Transverse colon (tissue), 4 donors: ENCODE measurements around the gene UBQLN4. TPM values are rescaled to one million over a fixed set of nuclear protein-coding genes. Genes with fewer than 3 reads are reported as not detected.
"Not testable (repeated sequence)": the region's sequence is repeated elsewhere in the genome, so short reads cannot be mapped to it uniquely, and the experiment has no call there.

ENCODE experiments used
- DNase-seq: peaks from one replicate; pipeline ENCODE4 v3.0.0-alpha.2; 2019
- H3K27ac ChIP-seq, 4 donors: fragments of 200-600 bp; sonication (generic); 2 replicates each; pipeline ENCODE4 v1.5.1; 2016 to 2018; ENCODE audit warnings: inconsistent platforms in 4 of 4
- H3K27me3 ChIP-seq: fragments of 200-600 bp; sonication (generic); 2 replicates; pipeline ENCODE4 v1.5.1; 2017; ENCODE audit warnings: inconsistent platforms
- H3K36me3 ChIP-seq, 4 donors: fragments of 200-600 bp; sonication (generic); 2 replicates each; pipeline ENCODE4 v1.5.1; 2017 to 2019; ENCODE audit warnings: inconsistent platforms in 4 of 4
- H3K4me1 ChIP-seq, 4 donors: fragments of 200-600 bp; sonication (generic); 2 replicates each; pipeline ENCODE4 v1.5.1; 2017 to 2020; ENCODE audit warnings: inconsistent platforms in 4 of 4
- H3K4me3 ChIP-seq, 4 donors: fragments of 200-600 bp; sonication (generic); 1 replicate in 1 of 4; 2 replicates in 3 of 4; pipeline versions ENCODE4 v1.5.1 to v1.6.1; 2017 to 2019; ENCODE audit warnings: inconsistent platforms in 4 of 4
- H3K9me3 ChIP-seq, 2 donors: fragments of 200-600 bp; sonication (generic); 2 replicates each; pipeline ENCODE4 v1.5.1; 2017 to 2019; ENCODE audit warnings: inconsistent platforms in 2 of 2
- CTCF ChIP-seq, 5 experiments: fragments of 200-600 bp in 3 of 5; fragments of 450-650 bp in 2 of 5; sonication (generic) in 3 of 5; IDR thresholded peaks; 1 replicate in 2 of 5; 2 replicates in 3 of 5; pipeline ENCODE4 v1.5.1; 2016 to 2017; ENCODE audit warnings: antibody characterized with exemption in 5 of 5, inconsistent platforms in 3 of 5, mild to moderate bottlenecking in 2 of 5, moderate library complexity in 1 of 5
- EP300 ChIP-seq: sonication (generic); formaldehyde crosslinking; IDR thresholded peaks from one replicate; pipeline ENCODE4 v1.6.1; 2017; ENCODE audit warnings: antibody characterized with exemption, low read depth
- POLR2A ChIP-seq: fragments of 450-650 bp; IDR thresholded peaks from one replicate; pipeline ENCODE4 v1.6.1; 2016; ENCODE audit warnings: antibody characterized with exemption, mild to moderate bottlenecking, moderate library complexity
- POLR2AphosphoS5 ChIP-seq, 3 donors: sonication (generic); formaldehyde crosslinking; IDR thresholded peaks; one replicate each; pipeline ENCODE4 v1.6.1; 2016; ENCODE audit warnings: antibody characterized with exemption in 3 of 3
- WGBS, 2 donors: methylation state at CpG; one replicate each; pipeline ENCODE4 v1.1.5; 2018; ENCODE audit warnings: low coverage in 1 of 2; 5-methylcytosine and 5-hydroxymethylcytosine counted together
- in situ Hi-C, 4 donors: fragments of 200-750 bp; cut with MboI; loops; one replicate each; pipeline versions ENCODE4 v1.15.0 to v1.15.1; 2017; ENCODE audit warnings: low sequenced_read_pairs in 3 of 4, low pct_ligation_motif_present in 1 of 4, low pct_unique_long_range_greater_than_20kb in 1 of 4
- intact Hi-C: fragments of 100-400 bp; cut with DNase I; formaldehyde crosslinking; loops from one replicate; pipeline ENCODE4 v1.15.1; 2023; ENCODE audit warnings: low total_unique reads
- total RNA-seq, 4 donors: library from RNA; depleted of rRNA; stranded (reverse); fragments of >200 nt; gene quantifications; one replicate each; pipeline ENCODE4 v1.1.0, GENCODE V29; 2016

The UBQLN4 gene
- total RNA-seq, 4 donors from 2014 or later = 7.9 to 21.3 (median 16.1) TPM

DNA sequence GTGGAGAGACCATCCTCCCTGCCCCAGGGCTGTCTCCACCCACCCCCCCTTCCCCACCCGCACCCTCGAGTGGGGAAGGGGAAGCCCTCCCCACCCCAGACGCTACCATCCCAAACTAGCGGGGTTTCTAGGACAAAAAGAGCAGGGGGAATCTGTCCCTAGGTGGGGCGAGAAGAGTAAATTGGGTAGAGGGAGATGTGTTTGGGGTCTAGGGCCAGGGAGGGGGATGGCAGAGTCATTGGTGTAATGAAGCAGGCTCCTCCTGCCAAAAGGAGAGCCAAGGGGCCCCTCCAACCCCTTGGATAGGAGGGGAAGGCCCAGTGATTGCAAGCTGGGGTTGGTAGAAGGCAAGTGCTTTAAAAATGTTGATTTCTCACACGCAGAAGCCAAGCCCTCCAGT, 18.7 kb upstream of the UBQLN4 start:
- no peak for DNase-seq
- Histone ChIP-seq H3K4me3 (no peak overlapping the region), H3K36me3 (peaks cover 0 to 8% (median 0%) of the 10 kb centered on the region in 4 donors), H3K9me3 (no peaks in the 10 kb centered on the region), H3K4me1 (peaks cover 0 to 6% (median 0%) of the 10 kb centered on the region in 4 donors), H3K27ac (no peak overlapping the region), H3K27me3 (no peaks in the 10 kb centered on the region)
- 50% methylated on average over 6 of the region's 6 CpGs; no CpG with 5 or more reads in 1 of the 2 donors for WGBS, 2 donors
- TF ChIP-seq POLR2AphosphoS5 (IDR thresholded peaks at IDR 0.05) (no peak), EP300 (no peak), POLR2A (no peak), CTCF (IDR thresholded peaks at IDR 0.05) (no peak)
- intact Hi-C loops = no loop called here
- in situ Hi-C loops = no loop called here

GRCh38 chr1:156071332-156071816, 17.8 kb upstream of the UBQLN4 start:
- DNase-seq = not testable (repeated sequence)

GRCh38 chr1:156070548-156070947, 16.9 kb upstream of the UBQLN4 start:
- no peak overlapping the region for H3K4me3 ChIP-seq
- intact Hi-C loops = no loop called here
- H3K36me3 ChIP-seq = peaks cover 0 to 8% (median 0%) of the 10 kb centered on the region in 4 donors
- no peaks in the 10 kb centered on the region for H3K9me3 ChIP-seq
- no peak for DNase-seq
- WGBS, 2 donors = 73% methylated on average over 4 of the region's 4 CpGs; no CpG with 5 or more reads in 1 of the 2 donors
- no peak for TF ChIP-seq POLR2A
- no peak for TF ChIP-seq CTCF (IDR thresholded peaks at IDR 0.05)
- TF ChIP-seq POLR2AphosphoS5 (IDR thresholded peaks at IDR 0.05) = no peak
- TF ChIP-seq EP300 = no peak
- H3K4me1 ChIP-seq = peaks cover 0 to under 1% (median 0%) of the 10 kb centered on the region in 4 donors
- H3K27me3 ChIP-seq = no peaks in the 10 kb centered on the region
- in situ Hi-C loops = no loop called here
- H3K27ac ChIP-seq = no peak overlapping the region

More at GRCh38 chr1:156071332-156071816, 17.8 kb upstream of the UBQLN4 start:
- H3K4me3 ChIP-seq, H3K36me3 ChIP-seq, intact Hi-C loops, H3K27me3 ChIP-seq, H3K4me1 ChIP-seq, in situ Hi-C loops, H3K27ac ChIP-seq, H3K9me3 ChIP-seq: not testable (repeated sequence)
- WGBS, 2 donors = 86 to 90% methylated on average over 2 to 7 of the region's 7 CpGs

- intact Hi-C loops (no loop called here), in situ Hi-C loops (no loop called here)
- Histone ChIP-seq H3K36me3 (peaks cover 0 to 8% (median 0%) of the 10 kb centered on the region in 4 donors), H3K27ac (no peak overlapping the region), H3K4me3 (no peak overlapping the region), H3K4me1 (no peaks in the 10 kb centered on the region), H3K9me3 (no peaks in the 10 kb centered on the region), H3K27me3 (no peaks in the 10 kb centered on the region)
- no peak for DNase-seq
- TF ChIP-seq POLR2AphosphoS5 (IDR thresholded peaks at IDR 0.05) (no peak), POLR2A (no peak), EP300 (no peak), CTCF (IDR thresholded peaks at IDR 0.05) (no peak)
- WGBS, 2 donors = 79% methylated on average over 3 of the region's 3 CpGs; no CpG with 5 or more reads in 1 of the 2 donors
These were observed 16.2 kb upstream of the UBQLN4 start for GRCh38 chr1:156069490-156070455.
